C1 segment of cervical spinal cord (tissue), 14 donors: ENCODE results near the gene ZBTB20.

Experiments
- DNase-seq, 14 donors: peaks; one replicate each; lab custom pipeline; 2025; lab: John Stamatoyannopoulos, UW

The ZBTB20 gene

GRCh38 chr3:115022199-115022598, 124.9 kb downstream of the ZBTB20 start:
- no peak for DNase-seq

DNA sequence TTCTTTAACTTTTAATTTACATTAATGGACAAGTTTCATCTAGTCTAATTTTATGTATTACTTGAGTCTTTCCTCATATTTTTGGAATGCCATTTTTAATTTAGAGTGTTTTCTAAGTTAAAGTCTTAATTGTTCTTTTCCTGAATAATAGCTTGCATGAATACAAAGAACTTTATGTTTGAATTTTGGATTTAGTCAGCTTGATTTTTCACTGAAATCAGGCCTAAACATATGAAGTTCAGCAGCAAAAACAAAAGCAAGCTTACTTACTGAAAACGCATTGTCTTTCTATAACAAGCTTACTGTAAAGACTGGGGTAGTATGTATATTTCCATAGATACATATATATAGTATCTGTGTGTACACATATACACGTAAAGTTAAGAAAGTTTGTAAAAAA, 126.0 kb downstream of the ZBTB20 start:
- DNase-seq = no peak

- DNase-seq = no peak
These were observed 127.2 kb downstream of the ZBTB20 start for GRCh38 chr3:115019900-115020299.

GRCh38 chr3:115018694-115019093, 128.4 kb downstream of the ZBTB20 start:
- DNase-seq = no peak

DNA sequence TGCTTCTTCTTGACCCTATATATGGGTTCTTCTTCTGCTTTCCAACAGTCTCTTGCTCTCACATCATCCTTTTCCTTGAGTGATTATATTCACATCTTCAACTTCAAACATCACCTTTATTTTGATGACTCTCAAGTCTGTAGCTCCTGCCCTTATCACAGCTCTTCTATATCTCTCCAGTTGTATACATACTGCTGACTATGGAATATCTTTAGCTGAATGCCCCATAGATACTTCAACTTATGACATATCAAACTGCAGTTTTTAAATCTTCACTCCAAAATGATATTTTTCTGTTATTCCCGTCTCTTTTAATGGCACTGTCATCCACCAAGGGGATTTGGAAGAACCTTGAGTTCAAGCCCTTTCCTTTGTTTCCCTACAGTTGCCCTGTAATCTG, 139.1 kb downstream of the ZBTB20 start:
- DNase-seq = no peak

DNA sequence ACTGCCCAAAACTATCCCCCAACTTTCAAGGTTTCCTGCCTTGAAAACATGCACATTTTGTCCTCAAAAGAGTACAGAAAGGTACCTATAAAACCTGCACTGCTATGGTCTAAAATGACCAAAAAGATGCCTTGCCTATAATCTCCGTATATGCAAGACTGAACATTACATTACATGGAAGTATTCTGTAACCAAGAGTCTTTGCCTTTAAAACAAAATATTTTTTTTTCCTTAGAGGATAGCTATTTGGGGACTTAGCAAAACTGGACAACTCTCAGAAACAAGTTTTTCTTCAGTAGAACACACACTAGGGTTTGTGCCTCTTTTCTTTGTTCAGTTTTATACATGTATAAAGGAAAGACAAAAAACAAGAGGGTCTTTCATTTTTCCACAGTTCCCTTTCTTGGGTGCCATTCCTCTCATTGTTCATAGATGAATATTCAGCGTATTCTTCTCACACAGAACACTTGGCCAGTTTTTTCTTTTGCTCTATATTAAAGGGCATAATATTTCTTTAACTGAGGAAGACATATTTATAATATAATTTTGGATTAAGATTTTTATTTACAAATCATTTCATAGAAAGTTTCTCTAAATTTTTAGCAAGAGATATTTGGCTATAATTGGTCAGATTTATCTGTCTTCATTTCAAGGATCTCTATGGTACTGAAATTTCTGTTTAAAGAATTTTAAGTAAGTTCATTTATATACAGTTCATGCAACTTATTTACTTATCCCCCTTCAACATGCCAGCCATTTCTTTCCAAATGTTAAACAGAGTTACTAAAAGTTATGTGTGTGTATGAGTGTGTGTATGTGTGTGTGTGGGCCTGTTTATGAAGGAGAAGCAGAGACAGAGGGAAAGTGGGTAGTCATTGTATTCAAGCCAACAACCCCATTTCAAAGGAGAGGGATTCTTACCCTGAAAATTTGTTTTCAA, 142.6 kb downstream of the ZBTB20 start:
- no peak for DNase-seq

DNA sequence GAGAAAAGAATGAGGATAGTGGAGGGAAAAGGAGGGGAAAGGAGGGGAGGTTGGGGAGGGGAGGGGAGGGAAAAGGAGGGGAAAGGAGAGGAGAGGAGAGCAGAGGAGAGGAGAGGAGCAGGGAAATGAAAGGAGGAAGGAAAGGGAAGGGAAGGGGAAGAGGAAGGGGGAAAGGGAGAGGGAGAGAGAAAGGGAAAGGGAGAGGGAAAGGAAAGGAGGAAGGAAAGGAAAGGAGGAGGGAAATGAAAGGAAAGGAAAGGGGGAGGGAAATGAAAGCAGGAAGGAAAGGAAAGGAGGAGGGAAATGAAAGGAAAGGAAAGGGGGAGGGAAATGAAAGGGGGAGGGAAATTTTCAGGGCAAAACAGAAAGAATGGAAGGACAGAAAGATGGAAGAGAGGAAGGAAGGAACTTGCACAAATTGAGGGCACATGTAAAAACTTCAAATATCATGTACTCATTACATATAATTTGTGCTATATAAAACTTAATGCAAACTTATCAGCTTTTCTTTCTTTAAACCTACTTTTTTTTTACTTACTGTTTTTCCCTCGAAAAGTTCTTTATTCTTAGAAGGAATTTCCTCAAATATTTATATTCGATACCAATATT, 148.0 kb downstream of the ZBTB20 start:
- DNase-seq = no peak

GRCh38 chr3:114994554-114995341, 152.3 kb downstream of the ZBTB20 start:
- no peak for DNase-seq

- no peak for DNase-seq
These were observed 161.3 kb downstream of the ZBTB20 start for GRCh38 chr3:114985776-114986175.

DNA sequence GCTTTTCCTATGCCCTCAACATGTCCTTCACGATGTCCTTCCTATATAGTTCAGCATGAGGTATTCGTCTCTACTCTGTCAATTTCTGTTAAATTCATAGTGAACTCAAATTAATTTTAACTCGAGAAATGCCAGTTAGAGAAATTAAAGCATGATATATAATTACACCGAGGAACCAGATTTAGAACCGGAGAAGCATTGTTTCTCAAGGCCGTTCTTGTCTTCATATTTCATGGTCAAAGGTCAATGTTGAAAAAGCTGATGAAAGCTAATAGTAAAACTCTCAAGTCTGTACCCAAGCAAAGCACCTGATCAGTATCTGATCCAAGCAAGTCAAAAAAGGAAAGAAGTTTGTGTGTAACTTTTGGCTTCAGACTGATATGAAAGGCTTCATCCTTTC, 163.8 kb downstream of the ZBTB20 start:
- no peak for DNase-seq

GRCh38 chr3:114974387-114974786, 172.7 kb downstream of the ZBTB20 start:
- DNase-seq = no peak

DNA sequence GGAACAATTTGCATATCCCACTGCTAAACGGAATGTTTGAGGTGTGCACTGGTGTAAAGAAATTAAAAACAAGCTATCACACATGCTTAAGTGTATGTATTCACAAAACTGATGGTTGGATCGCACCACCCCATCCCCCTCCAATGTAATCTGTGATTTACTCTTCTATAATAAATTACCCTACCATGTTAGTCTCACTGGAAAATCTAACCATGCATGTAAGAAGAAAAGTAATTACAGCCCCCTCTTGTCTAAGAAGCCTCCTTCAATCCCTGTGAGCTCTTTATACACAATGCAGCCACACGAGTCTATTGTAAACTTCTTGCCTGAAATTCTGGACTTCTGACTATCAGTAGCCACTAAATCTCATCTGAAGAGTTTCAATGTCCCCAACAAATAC, 173.6 kb downstream of the ZBTB20 start:
- DNase-seq = no peak

DNA sequence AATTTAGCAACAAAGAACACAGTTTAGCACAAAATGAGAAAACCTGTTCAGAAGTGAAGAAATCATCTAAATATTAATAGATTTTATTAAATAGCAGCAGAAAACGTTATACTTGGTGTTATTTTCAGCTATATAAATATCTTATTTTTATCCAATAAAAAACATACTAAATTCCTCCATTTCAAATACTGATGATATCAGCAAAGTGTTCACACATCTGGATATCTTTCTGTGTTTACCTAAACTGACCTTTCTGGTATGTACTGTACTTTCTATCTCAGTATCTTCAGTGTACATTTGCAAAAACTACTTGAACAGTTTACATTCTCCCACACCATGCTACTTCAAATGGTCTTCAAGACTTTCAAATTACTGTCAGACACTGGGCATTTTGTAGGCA, 179.9 kb downstream of the ZBTB20 start:
- DNase-seq = no peak

DNA sequence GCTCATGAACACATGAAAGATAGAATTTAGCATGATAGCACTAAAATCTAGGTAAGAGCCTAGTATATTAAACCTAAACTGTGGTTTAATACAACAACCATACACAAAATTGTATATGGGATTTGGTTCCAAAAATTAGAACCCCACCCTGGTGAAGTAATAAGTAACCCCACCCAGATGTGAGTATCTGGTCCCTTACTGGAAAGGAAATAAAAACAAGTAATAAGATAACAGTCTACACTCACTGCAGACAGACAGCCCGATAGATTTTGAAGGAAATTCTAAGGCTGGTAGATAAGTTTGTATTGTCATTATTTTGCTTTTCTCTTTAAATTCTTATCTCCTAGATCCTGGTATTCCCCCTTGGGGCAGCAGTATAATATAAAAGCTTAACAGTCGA, 184.9 kb downstream of the ZBTB20 start:
- no peak for DNase-seq

DNA sequence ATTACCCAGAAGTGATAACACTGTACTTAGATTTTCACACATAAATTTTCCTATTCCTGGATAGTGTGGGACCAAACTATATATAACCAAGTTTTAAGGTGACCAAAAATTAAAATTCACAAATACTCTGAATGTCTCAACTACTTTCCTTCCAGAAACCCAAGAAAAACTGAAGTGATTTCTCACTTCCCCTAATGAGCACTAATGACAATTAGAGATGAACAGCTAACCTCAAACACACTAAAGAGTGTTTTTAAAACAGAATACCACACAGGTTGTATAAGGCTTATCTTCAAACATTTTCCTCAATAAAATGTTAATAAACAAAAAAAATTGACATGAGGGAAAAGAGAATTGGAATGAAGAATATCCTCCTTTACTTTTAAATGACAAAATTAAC, 188.2 kb downstream of the ZBTB20 start:
- no peak for DNase-seq

- DNase-seq = no peak
These were observed 193.3 kb downstream of the ZBTB20 start for GRCh38 chr3:114953800-114954199.

GRCh38 chr3:114953215-114953799, 193.8 kb downstream of the ZBTB20 start:
- no peak for DNase-seq

- DNase-seq = no peak
These were observed 204.3 kb downstream of the ZBTB20 start for GRCh38 chr3:114942773-114943172.

DNA sequence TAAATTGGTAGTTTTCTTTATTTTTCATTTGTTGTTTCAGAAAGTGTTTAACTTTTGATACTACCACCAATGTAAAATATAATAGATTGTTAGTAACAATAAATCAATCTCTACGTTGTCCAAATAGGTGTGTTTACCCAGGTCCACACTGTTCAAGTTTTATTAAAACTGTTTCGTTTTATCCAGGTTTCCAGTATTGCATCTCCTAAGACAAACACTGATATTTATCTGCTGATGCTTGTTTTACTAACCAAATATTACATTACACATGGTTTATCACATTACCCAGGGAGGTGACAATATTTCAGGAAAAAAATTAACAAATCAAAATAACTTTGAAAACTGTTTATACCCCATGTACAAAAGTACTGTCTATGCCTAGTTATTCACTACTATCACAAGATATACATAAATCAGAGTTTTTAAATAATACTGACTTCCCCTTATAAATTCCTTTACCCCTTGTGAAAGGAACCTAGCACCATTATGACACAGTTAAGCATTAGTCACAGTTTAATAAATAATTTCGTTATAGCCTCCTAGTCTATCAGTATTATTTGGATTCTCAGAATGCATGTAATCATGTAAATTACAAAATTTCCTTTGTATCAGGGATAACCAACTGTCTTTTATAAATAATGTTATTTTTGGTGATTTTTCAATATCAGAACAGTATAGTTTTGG, 205.3 kb downstream of the ZBTB20 start:
- no peak for DNase-seq

- DNase-seq = no peak
These were observed 207.2 kb downstream of the ZBTB20 start for GRCh38 chr3:114939920-114940319.

- no peak for DNase-seq
These were observed 213.7 kb downstream of the ZBTB20 start for GRCh38 chr3:114933407-114933806.
